OCI-LY7 (cell line): Measurements from ENCODE around the gene LINC00632. TPM values are rescaled to one million over a fixed set of nuclear protein-coding genes. Genes with fewer than 3 reads are reported as not detected.

Experiments
- BruUV-seq: library from RNA; stranded (reverse); fragments of 400-500 nt; replicated peaks from 2 replicates; lab custom pipeline; 2021; lab: Mats Ljungman, UMichigan
- CTCF ChIA-PET: fragments of 300-600 bp; sonication (Branson Sonifier 250); formaldehyde crosslinking; loops from one replicate; lab custom pipeline; 2022; ENCODE audit warnings: antibody characterized with exemption; ENCODE audit not compliant: unreplicated experiment; lab: Charles Lee
- POLR2A ChIA-PET: fragments of 300-600 bp; sonication (Branson Sonifier 250); formaldehyde crosslinking; loops from one replicate; lab custom pipeline; 2022; ENCODE audit warnings: antibody characterized with exemption; lab: Charles Lee
- DNase-seq: peaks from one replicate; pipeline ENCODE4 v3.0.0-alpha.2; 2015; ENCODE audit warnings: low spot score
- H2AFZ ChIP-seq: fragments of 200-600 bp; sonication (generic), shearing (Covaris generic); 2 replicates; pipeline ENCODE4 v1.6.1; 2014; ENCODE audit warnings: mild to moderate bottlenecking, antibody characterized with exemption, low read length, moderate library complexity
- H3K27ac ChIP-seq: fragments of 200-600 bp; sonication (generic); 2 replicates; pipeline ENCODE4 v1.5.1; 2014; ENCODE audit warnings: mixed run types, low read depth, mild to moderate bottlenecking, moderate library complexity, low read length, inconsistent platforms; ENCODE audit not compliant: poor library complexity, severe bottlenecking
- H3K36me3 ChIP-seq: fragments of 200-600 bp; sonication (generic); 2 replicates; pipeline ENCODE4 v1.6.1; 2014; ENCODE audit warnings: mild to moderate bottlenecking, antibody characterized with exemption, low read length, moderate library complexity, mixed read lengths; ENCODE audit not compliant: insufficient read depth
- H3K4me1 ChIP-seq: fragments of 200-600 bp; sonication (generic); 2 replicates; pipeline ENCODE4 v1.5.1; 2014; ENCODE audit warnings: mild to moderate bottlenecking, low read length; ENCODE audit not compliant: insufficient read depth, poor library complexity, severe bottlenecking
- H3K4me2 ChIP-seq: fragments of 200-600 bp; sonication (generic); 2 replicates; pipeline ENCODE4 v1.6.1; 2014; ENCODE audit warnings: mild to moderate bottlenecking, low read length
- H3K4me3 ChIP-seq: fragments of 200-600 bp; sonication (generic); 2 replicates; pipeline ENCODE4 v1.5.1; 2014; ENCODE audit warnings: mild to moderate bottlenecking, low read depth, low read length; ENCODE audit not compliant: poor library complexity, severe bottlenecking
- H3K79me2 ChIP-seq: fragments of 200-600 bp; sonication (generic); 2 replicates; pipeline ENCODE4 v1.6.1; 2016; ENCODE audit warnings: low read depth, mild to moderate bottlenecking, low read length, moderate library complexity, mixed read lengths; ENCODE audit not compliant: insufficient read depth
- H3K9me2 ChIP-seq: fragments of 200-600 bp; sonication (generic); 2 replicates; pipeline ENCODE4 v1.6.1; 2016; ENCODE audit warnings: mild to moderate bottlenecking, low read length, mixed read lengths; ENCODE audit not compliant: insufficient read depth
- H3K9me3 ChIP-seq: fragments of 200-600 bp; sonication (generic); 2 replicates; pipeline ENCODE4 v1.6.1; 2014; ENCODE audit warnings: mild to moderate bottlenecking, mixed run types, low read length, mixed read lengths
- H4K20me1 ChIP-seq: fragments of 200-600 bp; sonication (generic); 2 replicates; pipeline ENCODE4 v1.6.1; 2014; ENCODE audit warnings: mild to moderate bottlenecking, antibody characterized with exemption, low read length, moderate library complexity, mixed read lengths; ENCODE audit not compliant: insufficient read depth
- CTCF ChIP-seq: fragments of 200-600 bp; sonication (generic); conservative IDR thresholded peaks from 2 replicates; pipeline ENCODE4 v1.5.1; 2014; ENCODE audit warnings: mild to moderate bottlenecking, antibody characterized with exemption, low read length, moderate library complexity, mixed read lengths
- EZH2phosphoT487 ChIP-seq: fragments of 200-600 bp; sonication (generic); IDR thresholded peaks from 2 replicates; pipeline ENCODE4 v1.6.1; 2018; ENCODE audit warnings: low read depth, borderline replicate concordance, mild to moderate bottlenecking, mixed run types, antibody characterized with exemption, low read length, moderate library complexity, mixed read lengths
- intact Hi-C: fragments of 100-400 bp; cut with micrococcal nuclease; formaldehyde crosslinking; loops from one replicate; pipeline ENCODE4 v1.10.0; 2022; ENCODE audit not compliant: unreplicated experiment
- total RNA-seq, 2 experiments: library from RNA; depleted of rRNA in 1 of 2; stranded (reverse); fragments of >200 nt in 1 of 2; shearing (Covaris generic) in 1 of 2; gene quantifications; 2 replicates each; pipeline ENCODE4 v1.2.3, GENCODE V29; 2014 to 2022

LINC00632 gene
- total RNA-seq, 2 experiments from 2014 or later: not detected

- intact Hi-C loops: no loop called here
- Histone ChIP-seq H2AFZ (no peak overlapping the region), H3K4me1 (no peaks in the 10 kb centered on the region), H3K4me2 (no peak overlapping the region), H3K9me3 (no peaks in the 10 kb centered on the region), H4K20me1 (no peaks in the 10 kb centered on the region), H3K36me3 (no peaks in the 10 kb centered on the region), H3K79me2 (no peaks in the 10 kb centered on the region), H3K27ac (no peak overlapping the region), H3K4me3 (no peak overlapping the region), H3K9me2 (no peaks in the 10 kb centered on the region)
- BruUV-seq: no TSS peak
- POLR2A ChIA-PET: no interaction called here
- CTCF ChIA-PET: no interaction called here
- no peak for DNase-seq
- TF ChIP-seq CTCF: no peak
- TF ChIP-seq EZH2phosphoT487: no peak
Observed at GRCh38 chrX:140764401-140764919, 54.9 kb downstream of the LINC00632 start.

- ChIA-PET POLR2A (interaction anchor here (1.4 kb wide), 1 partner anchor 10 kb away, joined by 6 read pairs; no protein-coding TSS in a partner anchor), CTCF (no interaction called here)
- H3K4me2 ChIP-seq: no peak overlapping the region
- no peak overlapping the region for H2AFZ ChIP-seq
- TF ChIP-seq CTCF (no peak), EZH2phosphoT487 (no peak)
- no peaks in the 10 kb centered on the region for H3K36me3 ChIP-seq
- no peak overlapping the region for H3K27ac ChIP-seq
- no peaks in the 10 kb centered on the region for H3K9me3 ChIP-seq
- BruUV-seq: no TSS peak
- H3K79me2 ChIP-seq: no peaks in the 10 kb centered on the region
- no peaks in the 10 kb centered on the region for H4K20me1 ChIP-seq
- intact Hi-C loops: no loop called here
- H3K9me2 ChIP-seq: no peaks in the 10 kb centered on the region
- DNase-seq: no peak
- H3K4me3 ChIP-seq: no peak overlapping the region
- no peaks in the 10 kb centered on the region for H3K4me1 ChIP-seq
Observed at GRCh38 chrX:140765043-140765784, 55.7 kb downstream of the LINC00632 start.
